PC-9 (cell line): ENCODE data around the gene SLAMF8. TPM values are rescaled to one million over a fixed set of nuclear protein-coding genes. Genes with fewer than 3 reads are reported as not detected.

ENCODE experiments used
- BruUV-seq: library from RNA; stranded (reverse); fragments of 400-500 nt; replicated peaks from 2 replicates; lab custom pipeline; 2021; lab: Mats Ljungman, UMichigan
- CTCF ChIA-PET: fragments of 300-600 bp; sonication (Branson Sonifier 250); formaldehyde crosslinking; loops from one replicate; lab custom pipeline; 2022; ENCODE audit warnings: antibody characterized with exemption; lab: Charles Lee
- POLR2A ChIA-PET: fragments of 300-600 bp; sonication (Branson Sonifier 250); formaldehyde crosslinking; loops from one replicate; lab custom pipeline; 2022; ENCODE audit warnings: antibody characterized with exemption; ENCODE audit not compliant: unreplicated experiment; lab: Charles Lee
- DNase-seq, 2 experiments: peaks; one replicate each; pipeline versions ENCODE4 v3.0.0 to v3.0.0-alpha.2; 2015 to 2022; ENCODE audit warnings: mixed read lengths in 1 of 2
- H2AFZ ChIP-seq: fragments of 200-600 bp; sonication (generic); 2 replicates; pipeline ENCODE4 v1.8.1; 2017; ENCODE audit warnings: antibody characterized with exemption
- H3F3A ChIP-seq: fragments of 200-600 bp; sonication (generic); 2 replicates; pipeline ENCODE4 v1.8.1; 2017; ENCODE audit warnings: antibody characterized with exemption, mild to moderate bottlenecking, low read depth; ENCODE audit not compliant: insufficient read depth
- H3K27ac ChIP-seq: fragments of 200-600 bp; sonication (generic); 2 replicates; pipeline ENCODE4 v1.6.1; 2016; ENCODE audit warnings: mixed run types
- H3K27me3 ChIP-seq: fragments of 200-600 bp; sonication (generic); 2 replicates; pipeline ENCODE4 v1.6.1; 2016; ENCODE audit warnings: low read depth, mixed run types; ENCODE audit not compliant: insufficient read depth
- H3K36me3 ChIP-seq: fragments of 200-600 bp; sonication (generic); 2 replicates; pipeline ENCODE4 v1.6.1; 2016; ENCODE audit warnings: low read depth, mixed run types
- H3K4me1 ChIP-seq: fragments of 200-600 bp; sonication (generic); replicated peaks from 2 replicates; pipeline ENCODE4 v1.6.1; 2016; ENCODE audit warnings: mixed run types; ENCODE audit not compliant: insufficient read depth
- H3K4me2 ChIP-seq: fragments of 200-600 bp; sonication (generic); 2 replicates; pipeline ENCODE4 v1.6.1; 2017; ENCODE audit warnings: mixed run types
- H3K4me3 ChIP-seq: fragments of 200-600 bp; sonication (generic); 2 replicates; pipeline ENCODE4 v1.6.1; 2016; ENCODE audit warnings: mixed run types
- H3K79me2 ChIP-seq: fragments of 200-600 bp; sonication (generic); 2 replicates; pipeline ENCODE4 v1.6.1; 2017; ENCODE audit warnings: low read depth, mixed run types
- H3K9me2 ChIP-seq: fragments of 200-600 bp; sonication (generic); 2 replicates; pipeline ENCODE4 v1.8.1; 2017; ENCODE audit warnings: mild to moderate bottlenecking; ENCODE audit not compliant: insufficient read depth
- H3K9me3 ChIP-seq: fragments of 200-600 bp; sonication (generic); 2 replicates; pipeline ENCODE4 v1.8.1; 2016; ENCODE audit warnings: low read depth; ENCODE audit not compliant: insufficient read depth
- H4K20me1 ChIP-seq: fragments of 200-600 bp; sonication (generic); 2 replicates; pipeline ENCODE4 v1.8.1; 2017; ENCODE audit not compliant: insufficient read depth
- EZH2 ChIP-seq: fragments of 200-600 bp; sonication (generic); IDR thresholded peaks from 2 replicates; pipeline ENCODE4 v1.8.0; 2017; ENCODE audit warnings: antibody characterized with exemption, low read depth
- intact Hi-C: fragments of 100-400 bp; cut with micrococcal nuclease; formaldehyde crosslinking; loops from one replicate; pipeline ENCODE4 v1.10.0; 2022; ENCODE audit not compliant: unreplicated experiment
- total RNA-seq: library from RNA; stranded (reverse); gene quantifications from 2 replicates; pipeline ENCODE4 v1.2.3, GENCODE V29; 2021
- TF ChIP-seq, protein P1 (sequence below): fragments of 200-600 bp; sonication (generic); conservative IDR thresholded peaks from 2 replicates; pipeline ENCODE4 v1.6.1; 2017; ENCODE audit warnings: mixed run types, antibody characterized with exemption, mild to moderate bottlenecking, moderate library complexity

Gene SLAMF8
- total RNA-seq, 1 experiment from 2014 or later: not detected

GRCh38 chr1:159859767-159860322 is 33.2 kb downstream of the SLAMF8 start:
- Histone ChIP-seq H2AFZ (no peak overlapping the region), H4K20me1 (no peaks in the 10 kb centered on the region), H3K27me3 (no peaks in the 10 kb centered on the region), H3K4me2 (no peak overlapping the region), H3K4me1 (no peaks in the 10 kb centered on the region), H3K4me3 (no peak overlapping the region), H3F3A (peaks cover 13% of the 10 kb centered on the region; the same call in 1 of the 2 replicates), H3K9me2 (no peaks in the 10 kb centered on the region), H3K79me2 (no peaks in the 10 kb centered on the region), H3K36me3 (no peaks in the 10 kb centered on the region), H3K9me3 (no peaks in the 10 kb centered on the region), H3K27ac (no peak overlapping the region)
- no peak for TF ChIP-seq EZH2
- TF ChIP-seq, protein P1, sequence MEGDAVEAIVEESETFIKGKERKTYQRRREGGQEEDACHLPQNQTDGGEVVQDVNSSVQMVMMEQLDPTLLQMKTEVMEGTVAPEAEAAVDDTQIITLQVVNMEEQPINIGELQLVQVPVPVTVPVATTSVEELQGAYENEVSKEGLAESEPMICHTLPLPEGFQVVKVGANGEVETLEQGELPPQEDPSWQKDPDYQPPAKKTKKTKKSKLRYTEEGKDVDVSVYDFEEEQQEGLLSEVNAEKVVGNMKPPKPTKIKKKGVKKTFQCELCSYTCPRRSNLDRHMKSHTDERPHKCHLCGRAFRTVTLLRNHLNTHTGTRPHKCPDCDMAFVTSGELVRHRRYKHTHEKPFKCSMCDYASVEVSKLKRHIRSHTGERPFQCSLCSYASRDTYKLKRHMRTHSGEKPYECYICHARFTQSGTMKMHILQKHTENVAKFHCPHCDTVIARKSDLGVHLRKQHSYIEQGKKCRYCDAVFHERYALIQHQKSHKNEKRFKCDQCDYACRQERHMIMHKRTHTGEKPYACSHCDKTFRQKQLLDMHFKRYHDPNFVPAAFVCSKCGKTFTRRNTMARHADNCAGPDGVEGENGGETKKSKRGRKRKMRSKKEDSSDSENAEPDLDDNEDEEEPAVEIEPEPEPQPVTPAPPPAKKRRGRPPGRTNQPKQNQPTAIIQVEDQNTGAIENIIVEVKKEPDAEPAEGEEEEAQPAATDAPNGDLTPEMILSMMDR: no peak
- no TSS peak for BruUV-seq
- intact Hi-C loops: no loop called here
- CTCF ChIA-PET: no interaction called here
- POLR2A ChIA-PET: interaction anchor here (0.6 kb wide), 1 partner anchor 262 kb away, joined by 3 read pairs; no protein-coding TSS in a partner anchor
- no peak for DNase-seq

DNA sequence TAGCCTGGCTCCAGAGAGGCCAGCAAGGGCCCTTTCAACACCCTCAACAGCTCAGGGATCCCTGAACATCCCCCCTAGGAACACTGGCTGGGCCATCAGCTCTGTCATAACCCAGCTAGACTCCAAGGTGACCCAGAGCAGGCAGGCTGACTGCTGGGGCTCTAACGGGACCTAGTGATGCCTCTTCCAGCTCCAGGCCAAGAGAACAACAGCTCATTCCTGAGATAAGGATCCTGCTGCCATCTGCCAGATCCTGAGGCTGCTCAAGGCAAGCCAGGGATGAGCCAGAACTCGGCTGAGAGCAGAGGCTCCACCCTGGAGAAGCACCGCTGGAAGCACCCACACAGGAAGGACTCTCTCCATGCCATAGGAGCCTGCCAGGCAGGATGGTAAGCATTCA is 33.8 kb downstream of the SLAMF8 start:
- no peak overlapping the region for H2AFZ ChIP-seq
- no peaks in the 10 kb centered on the region for H3K9me3 ChIP-seq
- H3K4me2 ChIP-seq: no peak overlapping the region
- H3K27me3 ChIP-seq: no peaks in the 10 kb centered on the region
- no peaks in the 10 kb centered on the region for H3K36me3 ChIP-seq
- no peaks in the 10 kb centered on the region for H3K9me2 ChIP-seq
- BruUV-seq: no TSS peak
- H4K20me1 ChIP-seq: no peaks in the 10 kb centered on the region
- CTCF ChIA-PET: no interaction called here
- POLR2A ChIA-PET: interaction anchor here (0.6 kb wide), 1 partner anchor 262 kb away, joined by 3 read pairs; no protein-coding TSS in a partner anchor
- TF ChIP-seq, protein P1: no peak
- no peak for TF ChIP-seq EZH2
- H3F3A ChIP-seq: peaks cover 7% of the 10 kb centered on the region; the same call in 1 of the 2 replicates
- H3K4me3 ChIP-seq: no peak overlapping the region
- no peaks in the 10 kb centered on the region for H3K79me2 ChIP-seq
- intact Hi-C loops: no loop called here
- no peak for DNase-seq
- H3K4me1 ChIP-seq: no peaks in the 10 kb centered on the region
- H3K27ac ChIP-seq: no peak overlapping the region

- Histone ChIP-seq H3K4me3 (no peak overlapping the region), H3K27me3 (no peaks in the 10 kb centered on the region), H3K9me2 (no peaks in the 10 kb centered on the region), H3K4me1 (no peaks in the 10 kb centered on the region), H3K36me3 (no peaks in the 10 kb centered on the region), H3K79me2 (no peaks in the 10 kb centered on the region), H3K27ac (no peak overlapping the region), H3F3A (peaks cover 7% of the 10 kb centered on the region; the same call in 1 of the 2 replicates), H4K20me1 (no peaks in the 10 kb centered on the region), H3K9me3 (no peaks in the 10 kb centered on the region), H2AFZ (no peak overlapping the region), H3K4me2 (no peak overlapping the region)
- intact Hi-C loops: no loop called here
- ChIA-PET POLR2A (no interaction called here), CTCF (no interaction called here)
- TF ChIP-seq, protein P1: no peak
- no peak for TF ChIP-seq EZH2
- DNase-seq: no peak
- BruUV-seq: no TSS peak
Measured at GRCh38 chr1:159861218-159861617, 34.5 kb downstream of the SLAMF8 start.
